H1 (cell line): ENCODE data around the gene ITGA3. TPM values are rescaled to one million over a fixed set of nuclear protein-coding genes. Genes with fewer than 3 reads are reported as not detected.

Source experiments
- BACH1 ChIP-seq: IDR thresholded peaks from 2 replicates; pipeline ENCODE4 v1.6.1; 2012; ENCODE audit warnings: low read length, improper control_type of control experiment
- GTF2F1 ChIP-seq: IDR thresholded peaks from 2 replicates; pipeline ENCODE4 v1.6.1; 2012; ENCODE audit warnings: low read depth, low read length, improper control_type of control experiment, borderline replicate concordance
- RNF2 ChIP-seq: fragments of 200-900, 300-1000 bp; sonication (generic); IDR thresholded peaks from 2 replicates; pipeline ENCODE4 v1.7.1; 2016; ENCODE audit warnings: borderline replicate concordance, low read depth, mild to moderate bottlenecking, antibody characterized with exemption, low read length; ENCODE audit not compliant: poor library complexity, severe bottlenecking; ENCODE audit errors: missing control alignments
- polyA plus RNA-seq, 7 experiments: library from polyadenylated mRNA; depleted of rRNA in 3 of 7; stranded (reverse) in 5 of 7; unstranded in 2 of 7; fragments of >200 nt in 5 of 7; fragments of 200-250 nt in 2 of 7; gene quantifications; 1 replicate in 5 of 7; 2 replicates in 1 of 7; 4 replicates in 1 of 7; pipeline versions ENCODE4 v1.2.1 to v1.2.3, GENCODE V29; 2011 to 2013; ENCODE audit warnings: missing spikeins in 2 of 7, mixed read lengths in 2 of 7
- total RNA-seq: library from RNA; stranded (reverse); fragmentation: NEBNext Ultra II Directional; extraction: Animal tissue kit (Norgen Biotek cat#: 25700); gene quantifications from 2 replicates; pipeline ENCODE4 v1.2.1, GENCODE V29; 2021

The ITGA3 gene
- total and polyA plus RNA-seq, 2 of the 8 experiments (the other 6 are each of a cell fraction or from before 2014, with no cell fraction given) = 24.0 to 24.2 TPM

DNA sequence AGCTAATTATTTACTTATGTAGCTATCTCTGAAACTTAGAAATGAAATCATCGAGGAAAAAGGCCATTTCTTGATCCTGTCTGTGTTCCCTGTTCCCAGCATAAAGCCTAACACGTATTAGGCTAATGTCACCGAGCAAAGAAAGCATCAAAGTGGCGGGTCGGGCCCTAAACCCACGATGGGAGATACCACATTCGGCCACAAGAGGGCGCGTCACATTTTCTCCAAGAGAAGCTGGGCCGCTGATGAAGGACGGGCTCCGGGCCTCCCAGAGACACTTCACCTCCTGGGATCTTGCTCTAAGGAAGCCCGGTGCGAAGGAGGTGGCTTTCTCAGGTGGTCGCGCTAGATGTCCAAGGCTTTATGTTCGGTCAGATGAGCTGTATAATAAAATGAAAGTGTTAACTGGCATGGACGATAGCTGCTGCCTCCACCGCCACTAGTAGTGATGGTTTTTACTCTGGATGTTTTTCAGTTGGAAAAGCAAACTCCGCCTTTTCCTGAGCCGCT is 38.4 kb downstream of the ITGA3 start (continued):
- TF ChIP-seq RNF2 (no peak), GTF2F1 (no peak), BACH1 (peak; percentile 58)
- TF ChIP-seq, all 59 proteins: peak for 6
